Sciatic nerve (tissue), 2 donors: Measurements from ENCODE around the gene TBL1X. TPM values are rescaled to one million over a fixed set of nuclear protein-coding genes. Genes with fewer than 3 reads are reported as not detected.

Source experiments
- ATAC-seq: fragments of 200-7000 bp; cut with Tn5 transposase; one replicate; pipeline ENCODE4 v1.9.1; 2020; ENCODE audit warnings: mild to moderate bottlenecking, moderate library complexity
- DNase-seq: peaks from one replicate; pipeline ENCODE4 v3.0.0-alpha.2; 2020; ENCODE audit warnings: low spot score
- intact Hi-C: fragments of 100-400 bp; cut with DNase I; formaldehyde crosslinking; loops from one replicate; pipeline ENCODE4 v1.14.2; 2022
- total RNA-seq: library from RNA; stranded (reverse); fragmentation: NEBNext Ultra II Directional; extraction: Animal tissue kit (Norgen Biotek cat#: 25700); gene quantifications from one replicate; pipeline ENCODE4 v1.2.1, GENCODE V29; 2021
- donor health status: DM: no; HTN: no; CAD: no.
- donor health status: DM: no; HTN: no; CAD: no.

TBL1X gene
- total RNA-seq, 1 donor from 2014 or later, result 27.2 TPM

DNA sequence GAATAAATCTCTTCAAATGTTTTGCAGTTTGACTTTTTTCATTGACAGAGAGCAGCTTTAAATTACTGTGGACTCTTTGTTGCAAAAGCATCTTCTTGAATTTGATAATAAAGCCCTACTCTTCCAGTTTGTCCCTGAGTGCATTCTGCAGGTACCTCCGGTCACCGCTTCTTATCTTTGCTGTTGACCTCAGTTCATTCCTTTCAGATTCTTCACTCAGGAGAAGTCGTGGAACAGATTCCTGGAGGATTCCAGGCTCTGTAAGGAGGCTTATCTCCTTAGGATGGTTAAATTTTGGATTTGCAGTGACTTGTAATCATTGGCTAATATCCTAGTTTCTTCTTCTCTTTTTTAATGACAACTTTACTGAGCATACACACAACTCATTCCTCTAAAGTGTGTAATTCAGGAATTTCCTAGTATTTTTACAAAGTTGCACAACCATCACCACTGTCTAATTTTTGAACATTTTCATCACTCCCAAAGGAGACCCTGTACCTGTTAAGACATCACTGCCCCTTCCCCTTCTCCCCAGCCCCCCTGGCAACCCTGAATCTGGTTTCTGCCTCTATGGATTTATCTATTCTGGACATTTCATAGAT is 22.0 kb downstream of the TBL1X start:
- DNase-seq (no peak), ATAC-seq (no peak)
- intact Hi-C loops, result no loop called here

- ATAC-seq (no peak), DNase-seq (no peak)
- intact Hi-C loops, result no loop called here
Observed at GRCh38 chrX:9488586-9488985, 23.7 kb downstream of the TBL1X start.

- intact Hi-C loops, result no loop called here
- ATAC-seq, result no peak
Observed at GRCh38 chrX:9489234-9489633, 24.4 kb downstream of the TBL1X start.

DNA sequence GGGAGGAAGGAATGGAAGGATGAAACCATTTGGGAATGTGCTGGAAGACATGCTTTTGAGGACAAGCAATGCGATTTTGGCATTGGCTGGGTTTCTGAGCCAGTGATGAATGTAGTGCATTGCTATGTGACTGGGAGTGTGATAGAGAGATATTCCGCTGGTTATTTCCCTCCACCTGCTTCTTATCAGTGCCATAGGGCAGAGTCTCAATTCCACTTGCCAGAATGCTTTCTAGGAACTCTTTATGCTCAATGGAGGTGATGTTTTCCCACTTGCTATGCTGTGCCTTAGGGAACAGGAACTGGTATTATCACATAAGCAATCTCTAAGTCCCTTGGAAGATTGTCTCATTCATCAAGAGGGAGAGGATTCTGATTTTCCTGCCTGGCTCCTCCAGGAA is 28.0 kb downstream of the TBL1X start:
- DNase-seq (no peak), ATAC-seq (no peak)
- intact Hi-C loops, result no loop called here

More at GRCh38 chrX:9489234-9489633, 24.4 kb downstream of the TBL1X start:
- DNase-seq, result no peak

DNA sequence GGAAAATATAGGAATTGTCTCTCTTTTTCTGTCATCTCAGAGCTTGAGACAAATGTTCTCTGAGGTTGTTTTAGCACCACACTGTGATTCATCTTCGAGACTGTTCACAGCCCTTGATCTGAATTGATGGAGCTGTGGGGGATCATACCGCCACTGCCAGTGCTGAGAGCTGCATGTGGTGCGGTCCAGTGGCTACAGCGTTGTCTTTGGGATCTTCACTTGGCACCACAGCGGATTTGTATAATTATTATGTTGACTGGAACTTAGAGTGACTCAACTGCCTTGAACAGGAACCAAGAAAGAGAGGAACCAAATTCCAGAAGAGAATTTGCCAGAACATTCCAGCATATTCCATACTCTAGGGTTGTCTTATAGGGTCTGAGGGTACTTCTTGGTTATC is 29.1 kb downstream of the TBL1X start:
- intact Hi-C loops, result no loop called here

GRCh38 chrX:9494771-9495170 is 29.9 kb downstream of the TBL1X start:
- ATAC-seq, result peak; percentile 83
- intact Hi-C loops, result no loop called here
- no peak for DNase-seq

More for the DNA sequence above, 29.1 kb downstream of the TBL1X start:
- DNase-seq, result no peak
- ATAC-seq, result peak; percentile 48

- no peak for DNase-seq
- no peak for ATAC-seq
- intact Hi-C loops, result no loop called here
Observed at GRCh38 chrX:9495496-9495895, 30.6 kb downstream of the TBL1X start.

DNA sequence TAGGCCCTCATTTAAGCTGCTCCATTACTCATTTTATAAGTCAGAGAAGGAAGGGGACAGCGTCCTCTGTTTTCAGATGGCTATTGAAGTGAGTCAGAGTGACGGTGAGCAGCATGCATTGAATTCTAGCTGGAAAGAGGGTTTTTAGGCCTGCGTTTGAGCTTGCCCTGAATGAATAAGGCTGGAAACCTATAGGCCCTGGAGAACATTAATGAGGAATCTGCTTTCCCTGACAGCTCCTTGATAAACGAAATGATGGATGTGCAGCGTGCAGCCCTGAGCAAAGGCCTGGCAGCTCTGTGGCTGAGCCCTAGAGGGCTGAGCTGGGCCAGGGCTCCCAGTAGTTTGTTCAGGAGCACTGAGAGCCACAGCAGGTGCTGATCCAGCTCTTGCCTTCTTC is 33.4 kb downstream of the TBL1X start:
- intact Hi-C loops, result no loop called here
- DNase-seq (no peak), ATAC-seq (no peak)

GRCh38 chrX:9500584-9500983 is 35.7 kb downstream of the TBL1X start:
- no peak for ATAC-seq
- DNase-seq, result no peak
- intact Hi-C loops, result no loop called here

GRCh38 chrX:9501362-9501761 is 36.5 kb downstream of the TBL1X start:
- DNase-seq, result no peak
- ATAC-seq, result no peak
- intact Hi-C loops, result no loop called here

DNA sequence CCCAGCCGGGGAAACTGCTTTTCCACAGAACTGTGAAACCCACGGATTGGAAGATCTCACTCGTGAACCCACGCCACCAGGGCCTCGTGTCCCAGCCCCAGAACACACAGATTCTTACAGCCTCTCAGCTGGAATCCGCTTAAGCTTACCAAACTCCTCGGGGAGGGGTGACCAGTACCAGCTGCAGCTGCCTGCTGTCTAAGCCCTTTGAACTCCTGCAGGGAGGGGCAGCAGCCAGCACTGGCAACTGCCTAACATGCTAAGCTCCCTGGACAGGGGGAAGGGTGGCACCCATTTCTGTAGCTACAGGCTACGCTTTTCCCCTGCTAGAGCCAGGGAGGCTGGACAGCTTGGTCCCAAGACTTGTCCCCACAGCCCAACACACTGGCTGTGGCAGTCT is 38.4 kb downstream of the TBL1X start:
- ATAC-seq, result no peak
- no peak for DNase-seq
- intact Hi-C loops, result no loop called here

DNA sequence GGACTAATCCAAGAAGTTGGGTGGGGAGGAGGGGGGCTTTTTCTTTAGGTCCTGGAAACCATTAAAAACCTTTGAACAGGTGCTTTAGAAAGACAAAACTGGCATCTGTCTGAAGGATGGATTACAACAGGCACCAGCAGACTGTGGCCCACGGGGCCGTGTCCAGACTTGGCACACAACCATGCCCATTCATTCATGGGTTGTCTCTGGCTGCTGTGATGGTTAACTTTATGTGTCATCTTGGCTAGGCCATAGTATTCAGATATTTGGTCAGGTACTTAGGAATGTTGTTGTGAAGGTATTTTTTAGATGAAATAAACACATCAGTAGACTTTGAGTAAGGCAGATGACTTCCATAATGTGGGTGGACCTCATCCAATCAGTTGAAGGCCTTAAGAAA is 45.5 kb downstream of the TBL1X start:
- intact Hi-C loops, result no loop called here
- DNase-seq, result no peak
- ATAC-seq, result no peak

GRCh38 chrX:9510980-9511379 is 46.1 kb downstream of the TBL1X start:
- DNase-seq (no peak), ATAC-seq (no peak)
- intact Hi-C loops, result no loop called here

GRCh38 chrX:9515489-9515888 is 50.6 kb downstream of the TBL1X start:
- intact Hi-C loops, result no loop called here
- no peak for DNase-seq
- ATAC-seq, result no peak

- no peak for DNase-seq
- intact Hi-C loops, result no loop called here
- ATAC-seq, result no peak
Observed at GRCh38 chrX:9515973-9516538, 51.2 kb downstream of the TBL1X start.

GRCh38 chrX:9516635-9517034 is 51.8 kb downstream of the TBL1X start:
- intact Hi-C loops, result no loop called here
- no peak for ATAC-seq
- no peak for DNase-seq

- ATAC-seq, result no peak
- no peak for DNase-seq
Observed at GRCh38 chrX:9518051-9518450, 53.2 kb downstream of the TBL1X start.

DNA sequence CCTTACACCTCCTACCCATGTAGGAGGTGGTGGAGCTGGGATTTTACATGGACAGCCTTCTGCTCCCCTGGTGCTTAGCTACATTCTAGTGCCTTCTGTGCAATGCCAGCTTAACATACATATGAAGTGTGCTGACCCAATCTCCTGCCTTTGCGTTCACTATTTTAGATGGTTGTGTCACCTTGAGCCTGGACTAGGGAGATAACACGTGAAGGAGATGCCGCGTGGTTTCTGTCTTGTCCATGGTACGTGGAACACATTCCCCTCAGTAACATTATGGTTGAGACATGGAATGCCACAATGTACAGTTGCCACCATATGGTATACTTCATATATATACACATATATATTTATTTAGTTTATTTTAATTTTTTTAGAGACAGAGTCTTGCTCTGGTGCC is 54.0 kb downstream of the TBL1X start:
- no peak for DNase-seq
- ATAC-seq, result no peak
- intact Hi-C loops, result no loop called here

More at GRCh38 chrX:9518051-9518450, 53.2 kb downstream of the TBL1X start:
- intact Hi-C loops, result no loop called here

DNA sequence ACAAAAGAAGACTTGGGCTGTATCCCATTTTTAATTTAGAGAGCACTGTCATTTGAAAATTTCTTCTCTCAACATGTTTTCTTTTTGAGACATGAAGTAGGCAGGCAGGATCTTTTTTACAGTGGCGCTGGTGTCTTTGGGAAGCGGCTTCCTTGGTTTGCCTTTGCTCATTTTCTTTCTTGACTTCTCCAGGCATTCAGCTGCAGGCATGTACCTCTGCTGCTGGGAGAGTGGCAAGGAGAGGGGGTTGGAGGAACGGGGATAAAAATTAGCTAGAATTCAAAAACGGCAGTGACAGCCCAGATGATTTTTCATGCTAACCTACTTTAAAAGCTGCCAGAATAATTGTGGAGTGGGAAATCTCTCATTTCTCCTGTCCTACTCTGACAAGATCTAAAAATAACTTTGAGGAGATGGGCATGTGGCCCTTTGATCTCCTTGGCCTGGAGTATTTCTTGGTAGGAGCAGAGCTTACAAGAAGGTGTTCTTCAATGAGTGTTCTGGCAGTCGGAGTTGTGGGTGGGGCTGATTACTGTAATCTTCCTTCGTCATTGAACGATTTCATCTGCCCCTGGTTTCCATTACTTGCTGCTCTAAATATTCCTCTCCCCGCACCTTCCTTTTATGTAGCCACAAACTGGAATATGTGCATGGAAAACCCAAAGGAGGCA is 54.8 kb downstream of the TBL1X start:
- ATAC-seq (peak; percentile 60), DNase-seq (no peak)
- intact Hi-C loops, result no loop called here

DNA sequence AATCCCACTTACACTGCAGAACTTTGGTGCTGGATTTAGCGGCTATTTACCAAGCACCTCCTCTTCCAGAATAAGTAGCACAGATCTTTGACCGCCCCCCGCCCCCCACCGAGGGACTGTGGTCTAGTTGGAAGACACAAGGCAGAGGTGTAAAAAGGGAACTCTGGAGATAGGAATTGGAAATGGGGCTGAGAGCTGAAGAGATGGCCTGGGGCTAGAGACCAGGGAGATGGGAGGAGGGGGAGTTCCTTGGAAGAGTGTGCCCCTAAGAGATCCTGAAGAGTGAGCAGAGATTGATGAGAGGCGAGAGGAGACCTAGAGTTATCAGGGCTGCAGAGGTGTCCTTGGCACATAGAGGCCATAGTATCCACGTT is 55.3 kb downstream of the TBL1X start:
- no peak for ATAC-seq
- no peak for DNase-seq
- intact Hi-C loops, result no loop called here
